H1 (cell line): ENCODE results near the gene JUP. TPM values are rescaled to one million over a fixed set of nuclear protein-coding genes. Genes with fewer than 3 reads are reported as not detected.

Experiments used
- CTCF ChIA-PET: fragments of 300-600 bp; sonication (Branson Sonifier 250); formaldehyde crosslinking; loops from one replicate; lab custom pipeline; 2021; ENCODE audit not compliant: partially characterized antibody; lab: Charles Lee
- POLR2A ChIA-PET: fragments of 300-600 bp; sonication (Branson Sonifier 250); formaldehyde crosslinking; loops from one replicate; lab custom pipeline; 2021; ENCODE audit warnings: inconsistent platforms; ENCODE audit not compliant: partially characterized antibody; lab: Charles Lee
- DNase-seq, 2 experiments: peaks; one replicate each; pipeline versions ENCODE4 v3.0.0 to v3.0.0-alpha.2; 2010 to 2022; ENCODE audit warnings: low spot score in 2 of 2, low read depth in 1 of 2, mixed read lengths in 1 of 2
- FAIRE-seq: peaks from 2 replicates; lab custom pipeline; 2011; peaks lifted over from hg19 to GRCh38; lab: Jason Lieb, UNC
- H2AFZ ChIP-seq: 2 replicates; pipeline ENCODE4 v1.8.1; 2012; ENCODE audit warnings: low read length, inconsistent platforms
- H2AK5ac ChIP-seq: 2 replicates; pipeline ENCODE4 v1.6.1; 2013; ENCODE audit warnings: low read depth, low read length
- H2BK120ac ChIP-seq: replicated peaks from 2 replicates; pipeline ENCODE3; 2013; ENCODE audit warnings: low read depth, low read length, inconsistent platforms
- H2BK12ac ChIP-seq: 2 replicates; pipeline ENCODE4 v1.6.1; 2013; ENCODE audit warnings: low read depth, low read length
- H2BK15ac ChIP-seq: 2 replicates; pipeline ENCODE4 v1.6.1; 2013; ENCODE audit warnings: low read length
- H2BK20ac ChIP-seq: 2 replicates; pipeline ENCODE4 v1.6.1; 2013; ENCODE audit warnings: low read length
- H2BK5ac ChIP-seq: 2 replicates; pipeline ENCODE4 v1.6.1; 2013; ENCODE audit warnings: low read depth, low read length
- H3K14ac ChIP-seq: 2 replicates; pipeline ENCODE4 v1.6.1; 2013; ENCODE audit warnings: inconsistent platforms; ENCODE audit not compliant: insufficient read length
- H3K18ac ChIP-seq: 2 replicates; pipeline ENCODE4 v1.6.1; 2013; ENCODE audit warnings: low read length; ENCODE audit errors: extremely low read depth
- H3K23ac ChIP-seq: 2 replicates; pipeline ENCODE4 v1.6.1; 2013; ENCODE audit warnings: inconsistent platforms; ENCODE audit not compliant: insufficient read length
- H3K23me2 ChIP-seq: 2 replicates; pipeline ENCODE4 v1.6.1; 2013; ENCODE audit warnings: low read depth, low read length
- H3K27ac ChIP-seq: 2 replicates; pipeline ENCODE4 v1.6.1; 2011; ENCODE audit warnings: low read depth, low read length, inconsistent platforms
- H3K27me3 ChIP-seq, 4 experiments: replicated peaks in 1 of 4; 1 replicate in 1 of 4; 2 replicates in 3 of 4; pipeline versions ENCODE4 v1.6.1 to v1.8.1; 2011 to 2013; ENCODE audit warnings: low read length in 3 of 4, mild to moderate bottlenecking in 3 of 4, inconsistent platforms in 2 of 4, mixed read lengths in 2 of 4, moderate library complexity in 1 of 4; ENCODE audit not compliant: control insufficient read depth in 3 of 4, insufficient read depth in 3 of 4; ENCODE audit errors: extremely low read depth in 1 of 4
- H3K36me3 ChIP-seq, 4 experiments: 2 replicates each; pipeline versions ENCODE4 v1.6.1 to v1.8.1; 2011 to 2013; ENCODE audit warnings: mild to moderate bottlenecking in 4 of 4, low read length in 3 of 4, moderate library complexity in 2 of 4, control low read depth in 1 of 4, inconsistent platforms in 1 of 4; ENCODE audit not compliant: insufficient read depth in 4 of 4, control insufficient read depth in 2 of 4
- H3K4ac ChIP-seq: replicated peaks from 2 replicates; pipeline ENCODE3; 2013; ENCODE audit warnings: low read length, low read depth, mixed read lengths, inconsistent platforms; ENCODE audit not compliant: insufficient read length
- H3K4me1 ChIP-seq, 4 experiments: replicated peaks in 1 of 4; 1 replicate in 1 of 4; 2 replicates in 3 of 4; pipeline versions ENCODE4 v1.6.1 to v1.8.1; 2011 to 2013; ENCODE audit warnings: low read length in 3 of 4, inconsistent platforms in 2 of 4, mixed read lengths in 1 of 4; ENCODE audit not compliant: insufficient read depth in 4 of 4, control insufficient read depth in 3 of 4
- H3K4me2 ChIP-seq, 2 experiments: 2 replicates each; pipeline versions ENCODE4 v1.6.1 to v1.8.1; 2011 to 2013; ENCODE audit warnings: low read depth in 2 of 2, low read length in 2 of 2, control low read depth in 1 of 2, inconsistent platforms in 1 of 2, mild to moderate bottlenecking in 1 of 2; ENCODE audit not compliant: insufficient read depth in 1 of 2
- H3K4me3 ChIP-seq, 4 experiments: fragments of 200-600, 300-600 bp in 1 of 4; sonication (generic), shearing (Covaris generic), sonication (Bioruptor Twin) in 1 of 4; 2 replicates each; pipeline versions ENCODE4 v1.5.1 to v1.8.1; 2011 to 2016; ENCODE audit warnings: low read length in 4 of 4, low read depth in 3 of 4, control low read depth in 2 of 4, inconsistent platforms in 2 of 4, mild to moderate bottlenecking in 2 of 4, mixed read lengths in 1 of 4, moderate library complexity in 1 of 4; ENCODE audit not compliant: insufficient read depth in 2 of 4; ENCODE audit errors: extremely low read depth in 1 of 4
- H3K56ac ChIP-seq: replicated peaks from 2 replicates; pipeline ENCODE3; 2013; ENCODE audit warnings: low read depth, mild to moderate bottlenecking, mixed read lengths, low read length, inconsistent platforms; ENCODE audit not compliant: insufficient read length
- H3K79me1 ChIP-seq: 2 replicates; pipeline ENCODE4 v1.6.1; 2013; ENCODE audit warnings: low read depth, low read length, control low read depth
- H3K79me2 ChIP-seq, 2 experiments: 2 replicates each; pipeline versions ENCODE4 v1.6.1 to v1.8.1; 2012 to 2013; ENCODE audit warnings: low read length in 2 of 2, mild to moderate bottlenecking in 2 of 2, inconsistent platforms in 1 of 2; ENCODE audit not compliant: insufficient read depth in 2 of 2, control insufficient read depth in 1 of 2
- H3K9ac ChIP-seq, 4 experiments: replicated peaks in 1 of 4; 1 replicate in 1 of 4; 2 replicates in 3 of 4; pipeline versions ENCODE4 v1.6.1 to v1.8.1; 2011 to 2013; ENCODE audit warnings: low read depth in 3 of 4, low read length in 3 of 4, control low read depth in 2 of 4, mild to moderate bottlenecking in 2 of 4, moderate library complexity in 2 of 4, inconsistent platforms in 1 of 4; ENCODE audit errors: extremely low read depth in 1 of 4
- H3K9me3 ChIP-seq, 2 experiments: 2 replicates each; pipeline versions ENCODE4 v1.6.1 to v1.8.1; 2012 to 2013; ENCODE audit warnings: mild to moderate bottlenecking in 2 of 2, moderate library complexity in 2 of 2, control low read depth in 1 of 2, inconsistent platforms in 1 of 2, low read depth in 1 of 2, low read length in 1 of 2, mixed read lengths in 1 of 2; ENCODE audit not compliant: insufficient read depth in 2 of 2
- H4K20me1 ChIP-seq, 2 experiments: replicated peaks in 1 of 2; 2 replicates each; pipeline versions ENCODE3 to v1.8.1; 2011 to 2013; ENCODE audit warnings: inconsistent platforms in 2 of 2, low read length in 2 of 2, mild to moderate bottlenecking in 1 of 2; ENCODE audit not compliant: insufficient read depth in 2 of 2, control insufficient read depth in 1 of 2
- H4K5ac ChIP-seq: 2 replicates; pipeline ENCODE4 v1.6.1; 2013; ENCODE audit warnings: low read length, low read depth, mixed read lengths, inconsistent platforms; ENCODE audit not compliant: insufficient read length
- H4K8ac ChIP-seq: 2 replicates; pipeline ENCODE4 v1.8.0; 2013; ENCODE audit warnings: mild to moderate bottlenecking, moderate library complexity, low read length, inconsistent platforms; ENCODE audit not compliant: insufficient read depth; ENCODE audit errors: extremely low read depth
- H4K91ac ChIP-seq: replicated peaks from 2 replicates; pipeline ENCODE3; 2013; ENCODE audit warnings: low read length, mixed read lengths, inconsistent platforms; ENCODE audit not compliant: insufficient read length
- ASH2L ChIP-seq: fragments of 200-600, 300-600 bp; sonication (generic); IDR thresholded peaks from one replicate; pipeline ENCODE4 v1.7.1; 2017; ENCODE audit warnings: low read length
- CEBPB ChIP-seq: IDR thresholded peaks from 2 replicates; pipeline ENCODE4 v1.6.1; 2012; ENCODE audit warnings: low read depth, low read length
- CREB1 ChIP-seq: IDR thresholded peaks from 2 replicates; pipeline ENCODE4 v1.6.1; 2012; ENCODE audit warnings: inconsistent platforms
- GTF2F1 ChIP-seq: IDR thresholded peaks from 2 replicates; pipeline ENCODE4 v1.6.1; 2012; ENCODE audit warnings: low read depth, low read length, improper control_type of control experiment, borderline replicate concordance
- JUN ChIP-seq: IDR thresholded peaks from 2 replicates; pipeline ENCODE4 v1.6.1; 2011; ENCODE audit warnings: low read depth, mild to moderate bottlenecking, improper control_type of control experiment, low read length
- POLR2A ChIP-seq, 2 experiments: IDR thresholded peaks; 1 replicate in 1 of 2; 2 replicates in 1 of 2; pipeline ENCODE4 v1.6.1; 2011; ENCODE audit warnings: low read depth in 2 of 2, low read length in 2 of 2, mild to moderate bottlenecking in 2 of 2; ENCODE audit errors: control extremely low read depth in 1 of 2
- RAD21 ChIP-seq, 2 experiments: IDR thresholded peaks in 1 of 2; conservative IDR thresholded peaks in 1 of 2; 2 replicates each; pipeline ENCODE4 v1.6.1; 2011; ENCODE audit warnings: low read depth in 2 of 2, low read length in 2 of 2, improper control_type of control experiment in 1 of 2, inconsistent platforms in 1 of 2, mild to moderate bottlenecking in 1 of 2, moderate library complexity in 1 of 2
- RBBP5 ChIP-seq: IDR thresholded peaks from 2 replicates; pipeline ENCODE4 v1.7.1; 2012; ENCODE audit warnings: low read depth, mild to moderate bottlenecking, inconsistent platforms, low read length, moderate library complexity, borderline replicate concordance
- RNF2 ChIP-seq: fragments of 200-900, 300-1000 bp; sonication (generic); IDR thresholded peaks from 2 replicates; pipeline ENCODE4 v1.7.1; 2016; ENCODE audit warnings: borderline replicate concordance, low read depth, mild to moderate bottlenecking, antibody characterized with exemption, low read length; ENCODE audit not compliant: poor library complexity, severe bottlenecking; ENCODE audit errors: missing control alignments
- YY1 ChIP-seq: IDR thresholded peaks from 2 replicates; pipeline ENCODE4 v1.6.1; 2011; ENCODE audit warnings: low read depth, mild to moderate bottlenecking, low read length
- ZNF274 ChIP-seq: IDR thresholded peaks from 2 replicates; pipeline ENCODE4 v1.7.0; 2012; ENCODE audit warnings: low read length, borderline replicate concordance; ENCODE audit errors: extremely low read depth
- WGBS, 2 experiments: shearing (Covaris generic) in 1 of 2; methylation state at CpG; one replicate each; pipeline versions ENCODE4 v1.1.6 to v1.1.7; 2013 to 2015; ENCODE audit warnings: low lambda C conversion rate in 2 of 2, mixed read lengths in 2 of 2, inconsistent platforms in 1 of 2, low coverage in 1 of 2, missing lambda C conversion rate in 1 of 2; ENCODE audit not compliant: insufficient replicate concordance in 2 of 2, insufficient coverage in 1 of 2, insufficient read length in 1 of 2; ENCODE audit errors: extremely low coverage in 1 of 2, missing lambda C conversion rate in 1 of 2; 5-methylcytosine and 5-hydroxymethylcytosine counted together
- polyA plus RNA-seq, 7 experiments: library from polyadenylated mRNA; depleted of rRNA in 3 of 7; stranded (reverse) in 5 of 7; unstranded in 2 of 7; fragments of >200 nt in 5 of 7; fragments of 200-250 nt in 2 of 7; gene quantifications; 1 replicate in 5 of 7; 2 replicates in 1 of 7; 4 replicates in 1 of 7; pipeline versions ENCODE4 v1.2.1 to v1.2.3, GENCODE V29; 2011 to 2013; ENCODE audit warnings: missing spikeins in 2 of 7, mixed read lengths in 2 of 7
- total RNA-seq: library from RNA; stranded (reverse); fragmentation: NEBNext Ultra II Directional; extraction: Animal tissue kit (Norgen Biotek cat#: 25700); gene quantifications from 2 replicates; pipeline ENCODE4 v1.2.1, GENCODE V29; 2021
- TF ChIP-seq, protein P1 (sequence below): IDR thresholded peaks from 2 replicates; pipeline ENCODE4 v1.6.1; 2011; ENCODE audit warnings: low read depth, mild to moderate bottlenecking, low read length; ENCODE audit not compliant: insufficient read depth

The JUP gene
- total and polyA plus RNA-seq, 2 of the 8 experiments (the other 6 are each of a cell fraction or from before 2014, with no cell fraction given) = 62.8 to 102 TPM

DNA sequence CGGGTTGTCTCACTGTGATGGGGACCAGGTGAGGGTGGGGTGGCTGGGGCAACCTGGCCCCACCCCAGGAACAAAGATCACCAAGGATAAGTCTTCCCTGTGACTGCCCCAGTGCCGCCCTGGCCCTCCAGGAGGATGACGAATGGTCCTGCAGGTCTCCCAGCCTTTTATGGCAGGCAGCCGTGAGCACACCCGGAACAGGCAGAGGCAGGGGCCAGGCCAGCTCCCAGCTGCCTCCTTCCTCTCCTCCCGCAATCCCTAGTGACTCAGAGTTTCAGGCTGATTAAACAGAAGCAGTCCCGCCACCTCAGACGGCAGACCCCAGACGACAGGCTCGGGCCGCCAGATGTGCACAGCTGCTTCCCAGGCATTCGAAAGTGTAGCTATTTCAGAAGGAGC lies 13.3 kb downstream of the JUP start:
- H4K5ac ChIP-seq = no peak overlapping the region
- H4K20me1 ChIP-seq = peaks cover 6 to 24% of the 10 kb centered on the region in 2 experiments
- H3K4me3 ChIP-seq = no peak overlapping the region
- H4K91ac ChIP-seq = peak overlapping the region; percentile 40
- H3K4me2 ChIP-seq = no peak overlapping the region
- H3K23me2 ChIP-seq = no peaks in the 10 kb centered on the region; the same call in 1 of the 2 replicates
- POLR2A ChIA-PET = interaction anchor here (0.7 to 7.5 kb wide), 10 partner anchors 12 to 92 kb away, joined by 3 to 83 read pairs (median 4); partner anchors contain the start of genes EIF1, JUP and KLHL11
- no peak for FAIRE-seq
- H3K9me3 ChIP-seq = no peaks in the 10 kb centered on the region
- H3K18ac ChIP-seq = peak overlapping the region; percentile 24
- no peak overlapping the region for H3K14ac ChIP-seq
- H4K8ac ChIP-seq = no peak overlapping the region; the same call in 1 of the 2 replicates
- peaks cover 0 to 51% (median 34%) of the 10 kb centered on the region in 4 experiments; a peak in 6 of 7 replicates for H3K4me1 ChIP-seq
- 78% methylated on average over 12 of the region's 12 CpGs; no CpG with 5 or more reads in 1 of the 2 experiments for WGBS, 2 experiments
- no peak overlapping the region for H3K9ac ChIP-seq
- DNase-seq = peak in 1 of 2 experiments; percentile 57
- H2BK5ac ChIP-seq = peak overlapping the region; percentile 87
- no peak overlapping the region for H2AFZ ChIP-seq
- peaks cover 19% of the 10 kb centered on the region for H3K79me1 ChIP-seq
- H3K27ac ChIP-seq = no peak overlapping the region
- H3K79me2 ChIP-seq = peaks cover 0 to 35% of the 10 kb centered on the region in 2 experiments; a peak in 2 of 4 replicates
- 0 out of 2 replicates have a peak overlapping the region, but pooled peaks have one; percentile 32 for H2AK5ac ChIP-seq
- no peaks in the 10 kb centered on the region for H3K27me3 ChIP-seq
- H2BK15ac ChIP-seq = peak overlapping the region; percentile 75; the same call in 1 of the 2 replicates
- no peak overlapping the region for H3K56ac ChIP-seq
- peak overlapping the region; percentile 86; the same call in 1 of the 2 replicates for H2BK20ac ChIP-seq
- H3K4ac ChIP-seq = peak overlapping the region; percentile 81
- H2BK120ac ChIP-seq = no peak overlapping the region
- peaks cover 10 to 23% (median 21%) of the 10 kb centered on the region in 4 experiments; a peak in 5 of 8 replicates for H3K36me3 ChIP-seq
- no peak overlapping the region for H3K23ac ChIP-seq
- H2BK12ac ChIP-seq = peak overlapping the region; percentile 80; the same call in 1 of the 2 replicates
- CTCF ChIA-PET = interaction anchor here (1.1 to 5.3 kb wide), 10 partner anchors 9 to 38 kb away, joined by 3 to 33 read pairs (median 8); partner anchors contain the start of genes JUP and P3H4
- TF ChIP-seq RAD21 (IDR thresholded peaks at IDR 0.05 in 1 of 2, conservative IDR thresholded peaks at IDR 0.05 in 1 of 2; ENCODE audit: low read depth in 2 of 2, low read length in 2 of 2) (no peak), ASH2L (no peak), RNF2 (no peak), ZNF274 (no peak), YY1 (no peak), JUN (no peak), POLR2A (IDR thresholded peaks at IDR 0.05; ENCODE audit: control extremely low read depth in 1 of 2, low read depth in 2 of 2, low read length in 2 of 2) (no peak), RBBP5 (no peak), CEBPB (no peak), CREB1 (no peak), GTF2F1 (no peak)
- TF ChIP-seq, protein P1, sequence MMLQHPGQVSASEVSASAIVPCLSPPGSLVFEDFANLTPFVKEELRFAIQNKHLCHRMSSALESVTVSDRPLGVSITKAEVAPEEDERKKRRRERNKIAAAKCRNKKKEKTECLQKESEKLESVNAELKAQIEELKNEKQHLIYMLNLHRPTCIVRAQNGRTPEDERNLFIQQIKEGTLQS = no peak
